ENCODE measurements around the gene PYGO1. TPM values are rescaled to one million over a fixed set of nuclear protein-coding genes. Genes with fewer than 3 reads are reported as not detected.
"Not testable (repeated sequence)": the region's sequence is repeated elsewhere in the genome, so short reads cannot be mapped to it uniquely, and the experiment has no call there.

The PYGO1 gene
- total RNA-seq, 1 experiment from 2014 or later: 0.55 TPM

DNA sequence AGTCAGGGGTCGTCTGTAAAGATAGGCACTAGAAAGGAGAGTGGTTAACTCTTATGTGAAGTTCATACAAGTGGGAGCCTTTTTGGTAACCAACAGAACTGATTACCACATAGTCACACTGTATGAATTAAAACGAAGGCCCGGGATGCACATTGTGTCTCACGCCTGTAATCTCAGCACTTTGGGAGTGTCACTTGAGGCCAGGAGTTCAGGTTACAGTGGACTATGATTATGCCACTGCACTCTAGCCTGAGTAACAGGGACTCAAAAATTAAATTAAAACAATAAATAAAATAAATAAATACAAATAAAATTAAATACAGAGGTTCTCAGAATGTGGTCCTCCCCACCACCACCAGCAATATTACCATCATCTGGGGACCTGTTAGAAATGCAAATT is 80.6 kb downstream of the PYGO1 start (continued):
- TF ChIP-seq, protein P1, sequence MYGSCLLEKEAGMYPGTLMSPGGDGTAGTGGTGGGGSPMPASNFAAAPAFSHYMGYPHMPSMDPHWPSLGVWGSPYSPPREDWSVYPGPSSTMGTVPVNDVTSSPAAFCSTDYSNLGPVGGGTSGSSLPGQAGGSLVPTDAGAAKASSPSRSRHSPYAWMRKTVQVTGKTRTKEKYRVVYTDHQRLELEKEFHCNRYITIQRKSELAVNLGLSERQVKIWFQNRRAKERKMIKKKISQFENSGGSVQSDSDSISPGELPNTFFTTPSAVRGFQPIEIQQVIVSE (CRISPR knock-in tag; IDR thresholded peaks at IDR 0.05; ENCODE audit: borderline replicate concordance): no peak
- TF ChIP-seq, protein P2, sequence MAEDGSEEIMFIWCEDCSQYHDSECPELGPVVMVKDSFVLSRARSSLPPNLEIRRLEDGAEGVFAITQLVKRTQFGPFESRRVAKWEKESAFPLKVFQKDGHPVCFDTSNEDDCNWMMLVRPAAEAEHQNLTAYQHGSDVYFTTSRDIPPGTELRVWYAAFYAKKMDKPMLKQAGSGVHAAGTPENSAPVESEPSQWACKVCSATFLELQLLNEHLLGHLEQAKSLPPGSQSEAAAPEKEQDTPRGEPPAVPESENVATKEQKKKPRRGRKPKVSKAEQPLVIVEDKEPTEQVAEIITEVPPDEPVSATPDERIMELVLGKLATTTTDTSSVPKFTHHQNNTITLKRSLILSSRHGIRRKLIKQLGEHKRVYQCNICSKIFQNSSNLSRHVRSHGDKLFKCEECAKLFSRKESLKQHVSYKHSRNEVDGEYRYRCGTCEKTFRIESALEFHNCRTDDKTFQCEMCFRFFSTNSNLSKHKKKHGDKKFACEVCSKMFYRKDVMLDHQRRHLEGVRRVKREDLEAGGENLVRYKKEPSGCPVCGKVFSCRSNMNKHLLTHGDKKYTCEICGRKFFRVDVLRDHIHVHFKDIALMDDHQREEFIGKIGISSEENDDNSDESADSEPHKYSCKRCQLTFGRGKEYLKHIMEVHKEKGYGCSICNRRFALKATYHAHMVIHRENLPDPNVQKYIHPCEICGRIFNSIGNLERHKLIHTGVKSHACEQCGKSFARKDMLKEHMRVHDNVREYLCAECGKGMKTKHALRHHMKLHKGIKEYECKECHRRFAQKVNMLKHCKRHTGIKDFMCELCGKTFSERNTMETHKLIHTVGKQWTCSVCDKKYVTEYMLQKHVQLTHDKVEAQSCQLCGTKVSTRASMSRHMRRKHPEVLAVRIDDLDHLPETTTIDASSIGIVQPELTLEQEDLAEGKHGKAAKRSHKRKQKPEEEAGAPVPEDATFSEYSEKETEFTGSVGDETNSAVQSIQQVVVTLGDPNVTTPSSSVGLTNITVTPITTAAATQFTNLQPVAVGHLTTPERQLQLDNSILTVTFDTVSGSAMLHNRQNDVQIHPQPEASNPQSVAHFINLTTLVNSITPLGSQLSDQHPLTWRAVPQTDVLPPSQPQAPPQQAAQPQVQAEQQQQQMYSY (CRISPR knock-in tag; IDR thresholded peaks at IDR 0.05): no peak
- no peak for TF ChIP-seq MYBL2 (CRISPR knock-in tag; IDR thresholded peaks at IDR 0.05)

DNA sequence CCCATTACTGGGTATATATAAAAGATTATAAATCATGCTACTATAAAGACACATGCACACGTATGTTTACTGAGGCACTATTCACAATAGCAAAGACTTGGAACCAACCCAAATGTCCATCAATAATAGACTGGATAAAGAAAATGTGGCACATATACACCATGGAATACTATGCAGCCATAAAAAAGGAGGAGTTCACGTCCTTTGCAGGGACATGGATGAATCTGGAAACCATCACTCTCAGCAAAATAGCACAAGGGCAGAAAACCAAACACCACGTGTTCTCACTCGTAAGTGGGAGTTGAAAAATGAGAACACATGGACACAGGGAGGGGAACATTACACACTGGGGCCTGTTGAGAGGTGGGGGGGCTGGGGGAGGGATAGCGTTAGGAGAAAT is 82.7 kb downstream of the PYGO1 start:
- H3K27ac Mint-ChIP-seq; POLR2A ChIA-PET; CTCF ChIA-PET; ATAC-seq; DNase-seq (ENCODE audit: low spot score); H3K4me1 Mint-ChIP-seq; H3K4me3 Mint-ChIP-seq; H3K36me3 Mint-ChIP-seq: not testable (repeated sequence)
- Mint-ChIP-seq H3K9me3 (peaks cover 16% of the 10 kb centered on the region), H3K27me3 (ENCODE audit: low read depth) (peaks cover 15% of the 10 kb centered on the region)

DNA sequence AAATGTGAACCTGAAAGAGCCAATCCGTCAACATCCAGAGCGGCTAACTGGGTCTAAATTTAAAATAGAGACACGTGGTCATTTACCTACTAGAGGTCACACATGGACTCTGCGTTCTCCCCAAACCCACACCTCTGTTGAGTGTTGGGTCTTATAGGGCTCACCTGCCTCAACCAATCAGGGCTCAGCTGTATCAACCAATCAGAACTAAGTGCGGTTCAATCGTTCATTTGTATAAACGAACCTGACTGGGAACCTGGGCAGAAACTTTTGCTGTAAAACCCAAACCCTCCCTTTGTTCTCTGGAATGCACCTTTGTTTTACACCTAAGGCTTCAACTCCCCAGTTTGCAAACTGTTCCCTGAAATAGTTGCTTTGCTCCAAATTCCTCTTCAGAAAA is 89.0 kb downstream of the PYGO1 start:
- CTCF ChIA-PET: interaction anchor here (0.7 kb wide), 1 partner anchor 283 kb away, joined by 6 read pairs; no protein-coding TSS in a partner anchor
- DNase-seq (ENCODE audit: low spot score): no peak
- peak; percentile 80 for TF ChIP-seq NFYB (CRISPR knock-in tag; conservative IDR thresholded peaks at IDR 0.05; ENCODE audit: low read depth)
- TF ChIP-seq, protein P3, sequence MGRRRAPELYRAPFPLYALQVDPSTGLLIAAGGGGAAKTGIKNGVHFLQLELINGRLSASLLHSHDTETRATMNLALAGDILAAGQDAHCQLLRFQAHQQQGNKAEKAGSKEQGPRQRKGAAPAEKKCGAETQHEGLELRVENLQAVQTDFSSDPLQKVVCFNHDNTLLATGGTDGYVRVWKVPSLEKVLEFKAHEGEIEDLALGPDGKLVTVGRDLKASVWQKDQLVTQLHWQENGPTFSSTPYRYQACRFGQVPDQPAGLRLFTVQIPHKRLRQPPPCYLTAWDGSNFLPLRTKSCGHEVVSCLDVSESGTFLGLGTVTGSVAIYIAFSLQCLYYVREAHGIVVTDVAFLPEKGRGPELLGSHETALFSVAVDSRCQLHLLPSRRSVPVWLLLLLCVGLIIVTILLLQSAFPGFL (CRISPR knock-in tag; IDR thresholded peaks at IDR 0.05; ENCODE audit: borderline replicate concordance): no peak
- TF ChIP-seq, protein P4, sequence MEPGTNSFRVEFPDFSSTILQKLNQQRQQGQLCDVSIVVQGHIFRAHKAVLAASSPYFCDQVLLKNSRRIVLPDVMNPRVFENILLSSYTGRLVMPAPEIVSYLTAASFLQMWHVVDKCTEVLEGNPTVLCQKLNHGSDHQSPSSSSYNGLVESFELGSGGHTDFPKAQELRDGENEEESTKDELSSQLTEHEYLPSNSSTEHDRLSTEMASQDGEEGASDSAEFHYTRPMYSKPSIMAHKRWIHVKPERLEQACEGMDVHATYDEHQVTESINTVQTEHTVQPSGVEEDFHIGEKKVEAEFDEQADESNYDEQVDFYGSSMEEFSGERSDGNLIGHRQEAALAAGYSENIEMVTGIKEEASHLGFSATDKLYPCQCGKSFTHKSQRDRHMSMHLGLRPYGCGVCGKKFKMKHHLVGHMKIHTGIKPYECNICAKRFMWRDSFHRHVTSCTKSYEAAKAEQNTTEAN (CRISPR knock-in tag; IDR thresholded peaks at IDR 0.05): no peak
- peaks cover 5% of the 10 kb centered on the region; the same call in 1 of the 2 replicates for H3K4me1 Mint-ChIP-seq
- no peak overlapping the region for H3K27ac Mint-ChIP-seq
- no peaks in the 10 kb centered on the region for H3K36me3 Mint-ChIP-seq
- ATAC-seq: peak; percentile 27
- peaks cover 10% of the 10 kb centered on the region for H3K27me3 Mint-ChIP-seq (ENCODE audit: low read depth)
- POLR2A ChIA-PET: no interaction called here
- peak overlapping the region; percentile 87 for H3K4me3 Mint-ChIP-seq
- H3K9me3 Mint-ChIP-seq: peaks cover 4% of the 10 kb centered on the region

DNA sequence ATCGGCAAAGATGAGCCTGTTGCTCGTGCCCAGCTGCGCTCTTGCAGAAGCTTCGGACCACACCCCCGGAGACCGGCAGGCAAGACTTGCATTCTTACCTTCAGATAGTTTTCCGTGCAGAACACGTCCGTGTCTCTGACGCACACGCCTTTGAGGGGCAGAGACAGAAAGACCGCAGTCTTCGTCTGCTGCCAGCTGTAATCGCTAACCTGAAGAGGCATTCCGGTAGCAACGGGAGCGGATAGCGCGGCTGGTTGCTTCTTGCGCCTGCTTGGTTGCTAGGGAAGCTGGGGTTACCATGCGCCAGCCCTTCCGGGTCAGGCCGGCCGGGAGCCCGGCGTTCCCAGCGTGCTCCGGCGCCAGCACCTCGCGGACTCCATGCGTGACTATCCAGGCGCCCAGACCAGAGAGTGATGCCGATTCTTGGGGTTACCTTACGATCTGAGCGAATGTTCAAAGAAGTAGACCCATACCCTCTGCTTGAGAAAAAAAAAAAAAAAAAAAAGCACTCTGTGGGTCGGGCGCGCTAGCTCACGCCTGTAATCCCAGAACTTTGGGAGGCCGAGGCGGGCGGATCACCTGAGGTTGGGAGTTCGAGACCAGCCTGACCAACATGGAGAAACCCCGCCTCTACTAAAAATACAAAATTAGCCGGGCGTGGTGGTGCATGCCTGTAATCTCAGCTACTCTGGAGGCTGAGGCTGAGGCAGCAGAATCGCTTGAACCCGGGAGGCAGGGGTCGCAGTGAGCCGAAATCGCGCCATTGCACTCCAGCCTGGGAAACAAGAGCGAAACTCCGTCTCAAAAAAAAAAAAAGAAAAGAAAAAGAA is 89.8 kb downstream of the PYGO1 start:
- CTCF ChIA-PET: interaction anchor here (0.6 to 1.2 kb wide), 5 partner anchors 28 to 356 kb away, joined by 3 to 6 read pairs (median 4); partner anchors contain the start of gene RSL24D1
- POLR2A ChIA-PET: interaction anchor here (0.6 kb wide), 1 partner anchor 331 kb away, joined by 3 read pairs; no protein-coding TSS in a partner anchor
- H3K36me3 Mint-ChIP-seq; H3K4me1 Mint-ChIP-seq; H3K27ac Mint-ChIP-seq; H3K9me3 Mint-ChIP-seq; H3K27me3 Mint-ChIP-seq (ENCODE audit: low read depth): not testable (repeated sequence)
- TF ChIP-seq NR2C2 (CRISPR knock-in tag; IDR thresholded peaks at IDR 0.05): peak; percentile 81
- TF ChIP-seq, protein P5, sequence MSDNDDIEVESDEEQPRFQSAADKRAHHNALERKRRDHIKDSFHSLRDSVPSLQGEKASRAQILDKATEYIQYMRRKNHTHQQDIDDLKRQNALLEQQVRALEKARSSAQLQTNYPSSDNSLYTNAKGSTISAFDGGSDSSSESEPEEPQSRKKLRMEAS (CRISPR knock-in tag; IDR thresholded peaks at IDR 0.05): peak; percentile 83; the same call in 1 of the 2 replicates
- TF ChIP-seq, protein P6, sequence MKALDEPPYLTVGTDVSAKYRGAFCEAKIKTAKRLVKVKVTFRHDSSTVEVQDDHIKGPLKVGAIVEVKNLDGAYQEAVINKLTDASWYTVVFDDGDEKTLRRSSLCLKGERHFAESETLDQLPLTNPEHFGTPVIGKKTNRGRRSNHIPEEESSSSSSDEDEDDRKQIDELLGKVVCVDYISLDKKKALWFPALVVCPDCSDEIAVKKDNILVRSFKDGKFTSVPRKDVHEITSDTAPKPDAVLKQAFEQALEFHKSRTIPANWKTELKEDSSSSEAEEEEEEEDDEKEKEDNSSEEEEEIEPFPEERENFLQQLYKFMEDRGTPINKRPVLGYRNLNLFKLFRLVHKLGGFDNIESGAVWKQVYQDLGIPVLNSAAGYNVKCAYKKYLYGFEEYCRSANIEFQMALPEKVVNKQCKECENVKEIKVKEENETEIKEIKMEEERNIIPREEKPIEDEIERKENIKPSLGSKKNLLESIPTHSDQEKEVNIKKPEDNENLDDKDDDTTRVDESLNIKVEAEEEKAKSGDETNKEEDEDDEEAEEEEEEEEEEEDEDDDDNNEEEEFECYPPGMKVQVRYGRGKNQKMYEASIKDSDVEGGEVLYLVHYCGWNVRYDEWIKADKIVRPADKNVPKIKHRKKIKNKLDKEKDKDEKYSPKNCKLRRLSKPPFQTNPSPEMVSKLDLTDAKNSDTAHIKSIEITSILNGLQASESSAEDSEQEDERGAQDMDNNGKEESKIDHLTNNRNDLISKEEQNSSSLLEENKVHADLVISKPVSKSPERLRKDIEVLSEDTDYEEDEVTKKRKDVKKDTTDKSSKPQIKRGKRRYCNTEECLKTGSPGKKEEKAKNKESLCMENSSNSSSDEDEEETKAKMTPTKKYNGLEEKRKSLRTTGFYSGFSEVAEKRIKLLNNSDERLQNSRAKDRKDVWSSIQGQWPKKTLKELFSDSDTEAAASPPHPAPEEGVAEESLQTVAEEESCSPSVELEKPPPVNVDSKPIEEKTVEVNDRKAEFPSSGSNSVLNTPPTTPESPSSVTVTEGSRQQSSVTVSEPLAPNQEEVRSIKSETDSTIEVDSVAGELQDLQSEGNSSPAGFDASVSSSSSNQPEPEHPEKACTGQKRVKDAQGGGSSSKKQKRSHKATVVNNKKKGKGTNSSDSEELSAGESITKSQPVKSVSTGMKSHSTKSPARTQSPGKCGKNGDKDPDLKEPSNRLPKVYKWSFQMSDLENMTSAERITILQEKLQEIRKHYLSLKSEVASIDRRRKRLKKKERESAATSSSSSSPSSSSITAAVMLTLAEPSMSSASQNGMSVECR (CRISPR knock-in tag; IDR thresholded peaks at IDR 0.05; ENCODE audit: borderline replicate concordance): 0 out of 2 replicates have a peak, but pooled peaks have one; percentile 59
- TF ChIP-seq ETV6 (CRISPR knock-in tag; IDR thresholded peaks at IDR 0.05): 0 out of 2 replicates have a peak, but pooled peaks have one; percentile 17
- TF ChIP-seq FOXK1 (CRISPR knock-in tag; IDR thresholded peaks at IDR 0.05): peak; percentile 30; the same call in 1 of the 2 replicates
- H3K4me3 Mint-ChIP-seq: peak overlapping the region; percentile 87
- DNase-seq (ENCODE audit: low spot score): peak; percentile 84
- ATAC-seq: peak; percentile 97
